HG03432 (cell line): Measurements from ENCODE around the gene XPNPEP1.
"Not testable (repeated sequence)": the region's sequence is repeated elsewhere in the genome, so short reads cannot be mapped to it uniquely, and the experiment has no call there.

Experiments used
- ATAC-seq: cut with Tn5 transposase; IDR thresholded peaks from one replicate; pipeline ENCODE4 v1.9.1; 2021; ENCODE audit warnings: mild to moderate bottlenecking, moderate library complexity; ENCODE audit not compliant: unreplicated experiment

The XPNPEP1 gene

DNA sequence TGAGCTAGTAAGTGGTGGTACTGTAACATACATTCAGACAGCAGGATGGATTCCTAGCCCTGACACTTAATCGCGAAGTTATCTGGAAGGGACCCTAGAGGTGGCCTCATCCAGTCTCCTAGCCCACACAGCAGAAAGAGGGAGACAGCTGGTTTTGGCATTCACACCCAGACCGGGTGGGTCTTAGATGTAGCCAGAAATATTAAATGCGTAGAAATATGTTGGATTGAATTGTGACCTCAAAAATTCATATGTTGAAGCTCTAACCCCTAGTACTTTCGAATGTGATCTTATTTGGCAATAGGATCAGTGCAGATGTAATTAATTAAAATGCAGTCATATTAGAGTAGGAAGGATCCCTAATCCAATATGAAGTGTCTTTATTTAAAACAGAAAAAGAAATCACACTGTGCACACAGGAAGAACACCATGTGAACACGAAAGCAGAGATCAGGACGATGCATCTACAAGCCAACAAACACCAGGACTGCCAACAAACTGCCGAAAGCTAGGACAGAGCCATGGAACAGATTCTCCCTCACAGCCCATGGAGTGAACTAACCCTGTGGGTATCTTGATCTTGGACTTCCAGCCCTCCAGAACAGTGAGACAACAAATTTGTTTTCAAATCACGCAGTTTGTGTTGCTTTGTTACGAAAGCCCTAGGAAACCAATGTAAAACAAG, 2.9 kb upstream of the XPNPEP1 start:
- ATAC-seq: no peak

DNA sequence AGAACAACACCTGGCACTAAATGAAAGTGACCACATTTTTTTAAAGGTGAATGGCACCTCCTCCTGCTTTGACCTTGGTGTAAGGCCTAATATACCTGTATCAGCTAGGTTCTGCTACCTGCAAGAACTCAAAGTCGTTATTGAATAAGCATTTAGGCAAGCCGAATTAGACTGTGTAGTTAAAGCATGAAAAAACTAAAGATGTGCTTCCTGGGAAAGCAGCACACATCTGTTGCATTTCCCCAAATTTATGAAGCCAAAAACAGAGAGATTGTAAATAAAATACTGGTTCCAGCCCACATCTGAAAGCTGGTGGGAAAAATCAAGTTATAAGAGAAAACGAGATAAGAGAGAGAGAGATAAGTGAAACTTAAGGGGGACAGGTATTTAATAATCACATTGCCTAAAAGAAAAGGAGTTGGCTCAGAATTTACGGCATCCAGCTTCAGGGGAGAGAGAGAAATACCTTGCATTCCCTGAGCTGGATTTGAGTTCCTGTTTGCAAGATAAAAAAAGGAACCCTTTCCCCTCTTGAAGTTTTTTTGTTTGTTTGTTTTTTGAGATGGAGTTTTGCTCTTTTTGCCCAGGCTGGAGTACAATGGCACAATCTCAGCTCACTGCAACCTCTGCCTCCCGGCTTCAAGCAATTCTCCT, 1.8 kb upstream of the XPNPEP1 start:
- no peak for ATAC-seq

DNA sequence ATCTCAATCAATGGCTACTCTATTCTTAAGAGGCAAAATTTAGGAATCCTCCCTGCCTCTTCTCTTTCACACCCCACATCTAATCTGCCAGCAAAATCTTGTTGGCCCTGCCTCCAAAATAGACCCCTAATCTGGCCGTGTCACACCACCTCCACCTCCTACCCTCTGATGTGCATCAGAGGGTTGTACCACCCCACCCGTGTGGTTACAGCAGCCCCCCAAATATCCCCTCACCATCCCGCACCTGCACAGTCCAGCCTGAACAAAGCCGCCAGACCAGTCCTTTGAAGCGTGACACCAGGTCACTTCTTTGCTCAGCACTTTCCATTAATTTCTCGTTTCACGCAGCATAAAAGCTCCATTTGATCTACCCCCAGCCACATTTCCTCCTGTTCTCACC, 776 bp upstream of the XPNPEP1 start:
- ATAC-seq: no peak

DNA sequence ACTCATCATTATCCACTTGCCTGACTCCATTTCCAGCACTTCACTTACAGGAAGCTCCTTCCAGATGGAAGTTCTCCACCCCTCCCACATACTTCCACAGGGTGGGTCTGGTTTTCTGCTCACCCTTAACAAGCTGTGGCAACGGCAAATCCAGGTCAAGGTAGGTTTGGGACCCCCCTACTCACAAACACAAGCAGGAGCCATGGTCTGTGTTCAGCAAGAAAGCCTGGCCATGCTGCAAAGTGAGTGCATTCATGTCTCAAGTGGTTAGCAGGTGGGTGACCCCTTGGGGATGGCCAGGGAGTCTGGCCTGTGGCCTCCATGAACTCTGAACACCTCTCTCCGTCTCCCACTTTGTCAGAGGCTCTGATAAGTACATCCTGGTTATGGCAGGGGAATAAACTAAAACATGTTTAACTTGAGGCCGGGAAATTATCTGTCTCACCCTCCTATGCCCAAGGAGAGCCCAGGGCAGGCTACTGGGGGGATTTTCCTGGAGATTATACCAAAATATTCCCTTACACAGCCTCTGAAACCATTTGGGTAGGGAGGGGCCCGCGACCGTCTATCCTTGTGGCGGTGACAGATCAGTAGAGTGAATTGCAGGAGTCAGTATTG, 844 bp downstream of the XPNPEP1 start:
- no peak for ATAC-seq

DNA sequence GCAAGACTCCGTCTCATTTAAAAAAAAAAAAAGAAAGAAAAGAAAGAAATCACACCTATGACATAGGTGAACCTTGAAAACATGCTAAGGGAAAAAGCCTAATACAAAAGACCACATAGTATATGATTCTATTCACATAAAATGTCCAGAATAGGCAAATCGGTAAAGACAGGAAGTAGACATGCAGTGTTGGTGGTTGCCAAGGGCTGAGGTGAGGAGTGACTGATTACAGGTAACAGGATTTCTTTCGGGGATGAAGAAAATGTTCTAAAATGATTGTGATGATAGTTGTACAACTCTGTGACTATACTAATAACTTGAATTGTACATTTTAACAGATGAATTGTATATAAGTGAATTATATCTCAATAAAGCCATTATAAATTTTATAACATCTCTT, 3.3 kb downstream of the XPNPEP1 start:
- no peak for ATAC-seq

DNA sequence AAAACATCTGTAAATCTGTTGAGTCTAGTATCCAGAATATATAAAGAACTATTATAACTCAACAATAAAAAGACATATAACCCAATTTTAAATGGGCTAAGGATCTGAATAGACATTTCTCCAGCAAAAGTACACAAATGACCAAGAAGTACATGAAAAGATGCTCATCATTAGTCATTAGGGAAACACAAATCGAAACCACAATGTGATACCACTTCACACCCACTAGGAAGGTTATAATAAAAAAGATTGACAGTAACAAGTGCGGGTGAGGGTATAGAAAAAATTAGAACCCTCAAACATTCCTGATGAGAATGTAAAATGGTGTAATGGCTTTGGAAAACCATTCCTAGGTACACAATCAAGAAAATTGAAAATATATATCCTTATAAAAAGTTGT, 4.1 kb downstream of the XPNPEP1 start:
- ATAC-seq: no peak

DNA sequence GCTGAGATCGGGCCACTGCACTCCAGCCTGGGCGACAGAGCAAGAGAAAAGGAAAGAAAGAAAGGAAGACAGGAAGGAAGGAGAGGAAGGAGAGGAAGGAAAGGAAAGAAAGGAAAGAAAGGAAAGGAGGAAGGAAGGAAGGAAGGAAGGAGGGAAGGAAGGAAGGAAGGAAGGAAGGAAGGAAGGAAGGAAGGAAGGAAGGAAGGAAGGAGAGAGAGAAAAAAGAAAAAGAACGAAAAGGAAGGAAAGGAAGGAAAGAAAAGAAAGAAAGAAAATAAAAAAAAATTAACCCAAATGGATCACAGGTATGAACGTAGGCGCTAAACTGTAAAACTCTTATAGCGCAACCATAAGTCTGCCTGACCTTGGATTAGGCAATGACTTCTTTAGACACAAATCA, 4.6 kb downstream of the XPNPEP1 start:
- ATAC-seq: not testable (repeated sequence)

DNA sequence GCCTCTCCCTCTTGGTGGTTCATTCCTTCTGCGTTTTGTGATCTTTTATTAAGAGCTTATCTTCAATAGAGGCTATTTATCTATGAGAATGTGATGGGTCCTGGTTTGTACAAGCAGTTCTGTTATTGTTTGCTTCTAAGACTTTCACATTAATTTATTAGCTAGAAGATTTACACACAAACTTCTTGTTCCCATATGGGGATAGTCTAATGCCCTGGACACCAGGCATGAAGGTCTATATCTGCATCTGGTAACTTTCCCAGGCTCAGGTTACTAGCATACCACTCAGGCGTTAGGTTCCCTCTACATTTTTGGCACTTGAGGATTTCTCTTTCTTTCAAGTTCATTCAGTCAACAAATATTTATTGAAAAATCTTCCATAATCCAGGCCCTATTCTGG, 7.7 kb downstream of the XPNPEP1 start:
- ATAC-seq: no peak

DNA sequence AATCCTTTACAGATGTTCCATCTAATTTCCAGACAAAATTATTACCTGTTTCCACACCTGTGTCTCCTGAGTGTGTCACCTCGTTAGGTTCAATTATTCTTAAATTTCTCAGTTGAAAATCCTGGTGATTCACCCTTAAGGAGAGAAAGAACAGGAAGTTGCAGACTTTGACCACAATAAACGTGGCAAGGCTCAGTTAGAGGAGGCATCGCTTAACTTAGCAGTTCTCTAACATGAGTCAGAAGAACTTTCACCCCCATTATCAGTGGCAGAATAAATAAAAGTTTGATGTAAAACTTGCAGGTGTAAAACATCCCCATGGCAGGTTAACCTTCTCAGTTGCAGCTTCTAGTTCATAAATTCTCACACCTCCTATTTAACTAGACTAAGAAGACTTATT, 8.3 kb downstream of the XPNPEP1 start:
- peak; percentile 44 for ATAC-seq

DNA sequence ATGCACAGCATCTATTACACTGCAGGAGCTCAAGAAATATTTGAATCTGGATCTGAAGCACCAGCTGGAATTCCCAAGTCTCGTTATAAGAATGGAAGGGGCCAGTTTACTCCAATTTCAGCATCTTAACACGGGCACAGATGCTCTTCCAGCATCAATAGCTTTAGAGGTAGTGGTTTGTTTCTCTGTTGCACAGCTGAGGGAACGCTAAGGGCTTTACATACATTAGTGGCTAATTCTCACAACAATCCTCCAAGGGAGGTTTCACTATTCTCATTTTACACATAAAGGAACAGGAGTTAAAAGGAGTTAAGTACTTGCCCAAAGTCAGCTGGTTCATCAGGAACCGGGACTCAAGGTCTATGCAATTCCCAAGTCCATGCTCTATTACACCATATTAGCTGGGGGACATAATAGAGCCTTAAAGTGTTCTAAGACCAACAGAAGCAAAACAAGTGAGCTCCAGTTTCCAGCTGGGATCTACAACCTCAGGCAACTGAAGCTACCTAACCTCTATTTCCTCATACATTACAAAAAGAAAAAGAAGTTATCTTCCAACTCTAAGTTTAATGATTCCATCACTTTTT, 9.9 kb downstream of the XPNPEP1 start:
- no peak for ATAC-seq

DNA sequence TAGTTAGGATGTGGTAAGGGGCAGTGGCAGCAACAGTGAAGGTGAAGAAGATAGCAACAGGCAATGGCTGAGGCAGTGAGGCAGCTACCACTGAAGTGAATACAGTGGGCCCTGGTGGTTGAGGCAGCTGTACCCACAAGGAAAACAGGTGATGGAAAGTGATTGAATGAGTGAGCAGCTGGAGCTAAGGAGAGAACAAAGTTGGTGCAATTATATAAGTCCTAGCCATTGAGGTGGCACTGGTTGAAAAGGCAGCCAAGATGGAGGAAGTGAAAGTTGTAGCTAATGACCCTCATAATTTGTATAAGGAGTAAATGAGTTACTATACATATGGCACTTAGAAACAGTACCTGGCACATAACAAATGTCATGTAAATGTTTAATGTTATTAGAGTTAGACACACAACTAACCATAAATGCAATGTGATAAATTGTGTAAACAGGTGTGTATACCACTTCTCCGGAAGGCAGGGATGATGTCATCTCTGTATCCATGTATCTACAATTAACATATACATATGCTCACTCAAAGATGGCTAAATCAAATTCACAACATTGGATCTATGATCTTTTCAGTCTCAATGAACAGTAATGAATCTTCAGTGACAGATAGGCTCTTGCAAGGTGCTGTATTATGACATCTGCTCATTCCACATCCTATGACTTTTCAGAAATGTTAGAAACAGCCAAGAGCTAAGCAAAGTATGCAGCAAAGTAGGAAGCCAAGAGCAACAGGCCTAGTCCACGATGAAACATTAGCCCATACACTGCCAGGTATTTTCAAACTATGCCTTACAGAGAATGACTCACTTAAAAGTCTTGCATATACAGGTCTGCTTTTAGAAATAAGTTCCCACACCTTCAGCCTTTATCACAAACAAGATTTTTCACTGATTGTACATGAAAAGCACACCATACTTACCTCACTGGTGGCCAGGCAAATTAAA, 10.7 kb downstream of the XPNPEP1 start:
- peak; percentile 82 for ATAC-seq

DNA sequence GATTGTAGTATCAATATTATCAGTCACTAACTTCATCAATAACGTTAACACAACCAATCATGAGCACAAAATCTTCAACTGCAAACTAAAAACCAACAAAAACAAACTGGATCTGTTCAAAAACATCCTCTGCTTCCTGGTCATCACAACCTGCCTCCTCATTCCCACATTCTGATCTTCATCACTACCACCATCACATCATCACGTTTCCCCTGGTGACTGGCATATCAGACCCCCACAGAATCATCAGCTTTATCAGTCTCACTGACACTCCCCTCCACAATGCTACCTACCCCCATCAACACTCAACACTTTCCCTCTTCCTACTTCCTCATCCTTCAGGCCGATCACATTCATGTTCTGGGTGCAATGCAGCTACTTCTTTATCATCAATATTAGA, 11.4 kb downstream of the XPNPEP1 start:
- no peak for ATAC-seq

DNA sequence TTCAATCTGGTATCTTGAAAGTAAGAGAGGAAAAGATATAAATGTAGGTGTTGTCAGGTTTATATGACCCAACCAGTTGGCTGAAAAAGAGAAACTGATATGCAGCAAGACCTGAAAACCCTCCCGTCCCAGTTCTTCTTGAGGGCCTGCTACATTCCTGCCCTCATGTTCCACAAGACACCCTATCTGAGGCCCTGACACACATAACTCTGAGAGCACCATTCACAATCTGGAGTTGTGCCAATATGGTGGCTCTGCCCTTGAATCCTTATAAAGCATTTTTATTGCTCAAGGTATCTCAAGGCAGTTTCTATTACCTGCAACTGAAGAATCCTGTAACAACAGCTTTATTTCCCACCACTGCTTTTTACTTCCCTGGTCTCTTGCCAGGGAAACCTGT, 17.0 kb downstream of the XPNPEP1 start:
- ATAC-seq: no peak

DNA sequence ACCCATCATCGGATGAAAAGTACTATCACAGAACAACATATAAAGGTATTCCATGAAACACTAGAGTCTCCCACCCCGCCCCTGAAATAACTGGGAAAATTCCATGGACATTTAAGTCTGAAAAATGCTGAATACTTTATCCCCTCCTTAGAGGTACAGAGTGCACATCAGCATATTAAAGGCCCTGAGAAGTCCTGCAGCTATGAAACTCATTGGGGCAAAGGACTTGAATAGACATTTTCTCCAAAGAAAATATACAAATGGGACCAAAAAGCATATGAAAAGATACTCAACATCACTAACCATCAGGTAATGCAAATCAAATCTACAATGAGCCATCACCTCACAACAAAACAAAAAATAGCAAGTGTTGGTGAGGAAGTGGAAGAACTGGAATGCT, 18.9 kb downstream of the XPNPEP1 start:
- no peak for ATAC-seq

DNA sequence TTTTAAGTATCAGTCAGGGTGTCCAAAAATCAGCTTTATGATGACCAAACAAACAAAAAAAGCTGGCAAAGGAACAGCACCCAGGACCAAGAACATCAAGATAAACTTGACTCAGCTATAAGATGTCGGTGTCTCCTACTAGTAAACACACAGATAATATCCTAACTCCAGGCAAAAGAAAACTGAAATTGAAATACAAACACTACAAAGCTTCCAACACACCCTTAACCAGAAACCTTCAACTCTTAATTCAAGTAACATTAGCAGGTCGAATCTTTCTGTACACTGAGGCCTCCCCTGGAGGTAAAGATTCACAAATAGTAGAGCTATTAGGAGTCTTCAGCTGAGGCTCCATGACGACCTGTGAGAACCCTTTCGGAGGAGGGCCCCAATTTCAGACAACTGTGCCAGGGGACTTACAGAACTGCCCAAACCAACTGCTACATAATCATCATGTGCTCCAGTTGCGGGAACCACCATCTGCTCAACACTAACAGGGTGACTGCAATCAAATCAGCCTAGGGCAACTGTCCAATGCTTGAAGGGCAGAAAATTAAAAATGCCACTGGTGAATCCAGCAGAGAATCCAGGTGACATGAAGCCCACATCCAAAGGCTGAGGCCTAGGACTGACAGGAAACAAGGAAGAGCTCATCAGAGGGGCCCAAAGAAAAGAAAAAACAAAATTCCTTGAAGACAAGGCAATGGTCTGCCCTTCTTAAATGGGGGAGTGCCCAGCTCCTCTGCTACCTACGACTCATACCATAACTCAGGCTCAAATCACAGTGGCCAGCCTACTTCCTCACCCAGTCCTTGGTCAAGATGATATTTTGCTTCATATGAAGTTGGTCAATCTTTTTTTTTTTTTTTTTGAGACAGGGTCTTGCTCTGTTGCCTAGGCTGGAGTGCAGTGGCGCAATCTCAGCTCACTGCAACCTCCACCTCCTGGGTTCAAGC, 20.0 kb downstream of the XPNPEP1 start:
- ATAC-seq: peak; percentile 72

DNA sequence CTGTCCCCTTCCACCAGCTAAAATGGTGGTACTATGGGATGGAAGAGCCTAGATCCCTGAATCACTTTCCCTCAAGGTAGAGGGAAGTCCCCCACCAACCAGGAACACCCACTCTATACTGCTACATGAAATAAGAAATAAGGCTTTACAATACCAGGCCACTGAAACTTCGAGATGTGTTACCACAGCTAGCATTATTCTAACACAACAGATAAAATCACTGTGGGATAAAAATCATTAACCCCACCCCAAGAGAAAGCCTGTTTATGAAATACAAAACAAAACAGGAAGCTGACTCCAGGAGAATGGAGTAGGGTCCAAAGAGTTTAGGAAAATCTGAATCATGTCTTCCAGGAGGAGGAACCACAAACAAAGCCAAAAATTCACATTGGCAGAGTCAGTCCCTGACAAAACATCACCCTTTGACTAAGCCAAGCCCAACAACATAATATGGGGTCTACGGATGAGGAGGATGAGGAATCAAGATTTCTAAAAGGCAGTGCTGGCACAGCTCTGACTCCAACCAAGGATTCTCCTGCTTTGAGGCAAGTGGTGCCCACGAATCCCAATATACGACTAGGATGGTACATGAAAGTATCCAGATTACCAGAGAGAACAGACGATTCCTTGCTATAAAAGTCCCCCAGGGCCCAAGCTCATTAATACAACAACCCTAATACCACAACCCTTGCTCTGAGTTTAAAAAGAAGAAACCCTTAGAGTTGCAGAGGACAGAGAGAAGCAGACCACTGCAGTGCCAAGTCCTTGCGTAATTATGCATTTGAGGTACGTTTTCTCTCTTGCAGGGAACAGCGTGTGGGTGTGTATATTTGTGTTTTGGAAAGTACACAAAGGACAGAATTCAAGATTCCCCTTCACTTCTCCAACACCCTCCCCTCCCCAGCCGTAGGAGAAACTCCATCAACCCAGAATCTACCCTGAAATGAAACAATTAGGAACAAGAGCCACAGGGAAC, 23.7 kb downstream of the XPNPEP1 start:
- no peak for ATAC-seq

DNA sequence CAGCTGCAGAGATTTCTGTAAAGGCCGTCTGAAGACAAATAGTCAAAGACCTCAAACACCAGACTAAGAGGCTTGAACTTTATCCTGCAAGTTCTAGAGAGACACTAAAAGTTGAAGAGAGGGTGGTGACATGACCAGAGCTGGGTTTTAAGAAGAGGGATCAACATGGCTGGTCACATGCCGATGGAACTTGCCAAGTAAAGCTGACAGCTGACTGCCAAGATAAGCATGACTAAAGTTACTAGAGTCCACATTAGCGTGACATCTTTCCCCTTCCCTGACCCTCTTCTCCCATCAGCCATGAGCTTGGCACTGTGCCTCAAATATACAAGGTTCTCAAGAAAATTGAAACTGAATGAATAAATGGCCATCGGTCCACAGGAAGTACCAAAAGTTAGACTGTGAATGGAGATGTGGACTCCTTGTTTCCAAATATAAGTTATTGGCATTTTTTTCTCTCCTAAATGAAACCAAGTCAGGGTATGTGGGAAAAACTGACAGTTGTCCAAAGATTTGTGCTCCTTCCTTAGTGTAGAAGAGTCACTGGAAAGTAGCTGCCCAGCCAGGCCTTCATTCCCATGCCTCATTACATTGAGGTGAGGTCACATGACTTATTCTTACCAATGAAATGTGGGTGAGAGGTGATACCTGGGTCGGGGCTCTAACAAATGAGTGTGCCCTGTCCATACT, 24.5 kb downstream of the XPNPEP1 start:
- no peak for ATAC-seq

DNA sequence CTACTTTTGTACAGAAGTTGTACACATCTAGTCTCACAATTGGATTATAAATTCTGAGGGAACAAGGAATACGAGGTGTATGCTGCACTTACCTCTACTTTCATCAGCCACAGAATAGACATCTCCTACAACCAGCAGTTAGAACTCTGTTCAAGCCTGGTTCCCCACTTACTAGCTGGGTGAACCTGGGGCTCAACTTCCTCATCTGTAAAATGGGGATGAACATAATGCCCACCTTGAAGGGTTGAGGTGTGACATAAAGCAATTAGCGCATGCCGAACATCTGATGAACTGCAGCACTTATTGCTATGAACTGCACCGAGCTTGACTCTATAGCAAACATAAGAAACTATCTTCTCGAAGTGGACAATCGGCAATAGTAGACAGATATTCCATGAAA, 25.3 kb downstream of the XPNPEP1 start:
- ATAC-seq: no peak
